Activated T-cell treated with anti-CD3 and anti-CD28 coated beads, Interleukin-2, amount 50 U/mL, for 1 hour (primary cell): ENCODE data around the gene MTHFR.
A peak's percentile ranks its signal among the peaks of the same experiment; 100 is the strongest.

Experiments
- DNase-seq: peaks from one replicate; pipeline ENCODE4 v3.0.0-alpha.2; 2020

Gene MTHFR

DNA sequence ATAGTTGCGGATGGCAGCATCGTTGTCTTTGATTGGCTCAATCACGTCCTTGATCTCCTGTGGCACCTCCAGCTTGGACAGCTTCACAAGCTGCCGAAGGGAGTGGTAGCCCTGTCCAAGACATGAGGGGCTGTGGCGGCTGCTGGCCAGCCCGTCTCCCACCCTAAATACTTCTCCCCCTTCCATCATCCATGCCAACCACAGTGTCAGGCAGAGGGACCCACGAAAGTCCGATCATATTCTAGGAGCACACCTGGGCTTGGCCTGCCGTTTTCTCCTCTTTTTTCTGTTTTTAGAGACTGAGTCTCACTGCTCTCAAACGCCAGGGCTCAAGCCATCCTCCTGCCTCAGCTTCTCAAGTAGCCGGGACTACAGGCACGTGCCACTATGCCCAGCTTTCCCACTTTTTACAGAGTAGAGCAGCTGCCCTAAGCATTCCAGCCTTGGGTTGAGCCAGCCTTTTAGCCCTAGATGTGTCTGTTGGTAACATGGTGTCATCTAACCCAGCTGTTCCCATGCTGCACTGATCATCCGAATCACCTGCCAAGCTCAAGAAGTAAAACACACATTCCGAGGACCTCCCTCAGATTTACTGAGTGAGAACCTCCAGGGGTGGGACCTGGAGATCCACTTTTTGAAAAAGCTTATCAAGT is 10.4 kb downstream of the MTHFR start:
- DNase-seq = no peak

DNA sequence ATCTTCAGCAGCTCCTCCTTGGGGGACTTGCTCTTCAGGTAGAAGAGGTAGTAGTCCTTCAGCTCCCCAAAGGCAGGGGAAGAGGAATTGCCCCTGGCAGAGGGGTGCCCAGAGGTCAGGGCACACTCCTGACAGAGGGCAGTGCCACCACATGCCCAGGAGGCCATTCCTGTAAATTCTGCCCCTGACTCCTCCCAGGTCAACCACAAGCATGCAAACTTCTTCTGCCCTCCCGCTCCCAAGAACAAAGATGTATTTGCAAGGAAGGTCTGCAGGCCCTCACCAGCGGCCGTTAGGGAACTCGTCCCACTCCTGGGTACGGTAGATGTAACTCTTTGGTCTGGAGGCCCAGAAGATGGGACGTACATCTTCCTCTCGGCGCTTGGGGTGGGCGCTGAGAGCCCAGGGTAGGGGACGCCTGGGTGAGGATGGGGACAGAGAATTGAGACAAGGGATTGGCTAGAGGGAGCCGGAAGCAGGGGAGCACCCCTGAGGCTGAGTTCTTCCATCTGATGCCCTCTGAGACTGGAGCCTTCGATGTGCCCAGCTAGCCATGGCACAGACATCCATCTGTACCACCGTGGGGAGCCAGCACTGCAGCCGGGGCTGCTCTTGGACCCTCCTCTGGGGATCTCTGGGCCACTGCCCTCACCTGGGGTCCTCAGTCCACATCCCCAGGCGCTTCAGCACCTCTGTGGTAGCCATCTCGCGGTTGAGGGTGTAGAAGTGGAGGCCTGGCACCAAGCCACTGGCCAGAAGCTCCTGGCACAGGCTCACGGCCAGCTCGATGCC is 11.1 kb downstream of the MTHFR start:
- DNase-seq = no peak

DNA sequence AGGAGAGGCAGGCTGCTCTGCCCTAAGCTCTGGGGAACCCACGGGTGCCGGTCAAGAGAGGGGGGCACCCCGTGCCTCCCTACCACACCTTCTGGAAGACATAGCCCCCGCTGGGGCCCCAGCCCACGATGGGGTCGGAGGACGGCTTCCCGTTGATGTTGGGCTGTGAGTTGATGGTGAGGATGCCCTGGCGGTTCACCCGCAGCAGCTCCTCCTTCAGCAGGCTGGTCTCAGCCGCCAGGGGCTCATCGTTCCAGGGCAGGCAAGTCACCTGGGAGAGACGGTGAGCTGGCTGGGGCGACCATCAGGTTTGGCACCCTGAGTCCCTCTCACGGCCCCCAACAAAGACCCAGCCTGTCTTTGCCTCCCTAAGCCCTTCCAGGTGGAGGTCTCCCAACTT is 11.9 kb downstream of the MTHFR start:
- DNase-seq = no peak

DNA sequence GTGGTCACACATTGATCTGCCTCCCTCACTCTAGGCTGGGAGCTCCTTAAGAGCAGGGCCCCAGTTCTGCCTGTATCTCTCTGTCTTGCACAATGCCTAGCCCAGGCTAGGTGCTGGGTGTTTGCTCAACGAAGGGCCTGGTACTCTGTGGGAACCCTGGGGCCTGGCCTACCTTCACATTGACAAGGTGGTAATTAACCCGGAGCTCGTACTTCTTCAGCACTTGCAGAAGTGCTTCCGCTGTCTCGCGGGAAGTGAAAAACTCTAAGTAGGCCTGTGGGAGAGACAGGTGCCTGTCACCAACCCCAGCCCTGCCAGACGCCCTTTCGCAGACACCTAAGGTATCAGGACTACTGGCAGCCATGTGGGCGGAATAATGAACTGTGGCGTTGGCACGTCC is 13.7 kb downstream of the MTHFR start:
- DNase-seq = no peak

DNA sequence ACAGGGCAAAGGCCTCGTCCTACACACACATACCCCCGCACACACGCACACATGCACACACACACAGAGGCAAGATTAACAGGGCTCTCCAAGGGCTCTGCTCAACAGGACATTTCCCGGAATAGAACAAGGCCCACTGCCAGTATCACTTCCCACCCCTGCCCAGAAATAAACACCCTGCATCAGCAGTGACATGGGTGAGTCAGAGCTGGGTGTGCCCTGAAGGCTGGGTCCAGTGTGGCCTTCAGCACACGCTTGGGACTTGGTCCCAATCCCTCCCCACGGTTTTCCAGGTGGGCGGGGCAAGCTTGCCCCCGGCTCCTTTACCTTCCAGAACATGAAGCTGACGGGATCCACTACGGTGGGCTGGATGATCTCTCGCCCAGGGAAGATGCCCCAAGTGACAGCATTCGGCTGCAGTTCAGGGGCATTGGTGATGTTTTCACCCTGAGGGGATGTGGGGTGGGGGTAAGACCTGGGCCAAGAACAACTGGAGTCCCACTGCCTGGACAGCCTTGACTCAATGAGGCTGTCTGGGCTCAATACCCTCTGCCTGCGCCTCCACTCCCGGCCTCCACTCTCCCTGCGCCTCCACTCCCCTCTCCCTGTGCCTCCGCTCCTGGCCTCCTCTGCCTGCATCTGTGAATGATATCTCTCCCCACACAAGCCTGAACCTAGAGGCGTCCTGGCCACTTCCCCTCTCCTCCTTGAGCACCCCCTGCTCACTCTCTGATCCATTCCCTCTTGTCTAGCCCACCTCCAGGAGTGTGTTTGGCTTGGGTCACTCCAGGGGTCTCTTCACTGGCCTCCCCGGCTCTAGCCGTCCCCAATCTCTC is 14.7 kb downstream of the MTHFR start:
- no peak for DNase-seq

DNA sequence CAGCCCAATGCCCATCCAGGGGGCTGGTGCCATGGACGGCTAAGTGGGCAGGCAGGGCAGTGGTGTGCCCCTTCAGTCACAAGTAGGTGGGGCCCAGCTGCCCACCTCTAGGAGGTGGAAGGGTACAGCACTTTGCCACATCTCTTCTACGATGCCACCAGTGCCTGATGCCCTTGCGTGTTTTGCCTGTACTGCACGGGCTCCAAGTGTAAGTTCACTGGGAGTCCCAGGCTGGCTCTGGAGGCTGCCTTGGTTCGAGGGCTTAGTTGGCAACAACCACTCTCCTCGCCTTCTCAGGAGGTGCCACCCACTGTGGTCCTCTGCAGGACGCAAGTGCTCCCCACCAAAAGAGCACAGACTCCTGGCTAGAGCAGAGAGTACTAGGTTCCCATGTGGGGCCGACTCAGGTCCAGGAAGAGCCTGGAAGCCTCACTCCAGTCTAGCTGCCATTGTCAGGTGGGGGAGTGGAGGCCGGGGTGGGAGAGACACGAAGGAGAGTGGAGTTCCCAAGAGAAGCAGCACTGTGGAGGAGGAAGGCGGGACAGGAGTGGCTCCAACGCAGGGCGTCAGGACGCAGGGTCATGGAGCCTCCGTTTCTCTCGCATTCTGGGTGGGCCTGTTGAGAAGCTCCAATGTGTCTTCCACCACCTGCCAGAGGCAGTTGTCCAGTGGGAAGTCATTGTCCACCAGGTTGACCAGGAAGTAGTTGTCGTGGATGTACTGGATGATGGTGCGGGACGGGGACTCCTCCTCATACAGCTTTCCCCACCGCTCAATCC is 15.5 kb downstream of the MTHFR start:
- no peak for DNase-seq

DNA sequence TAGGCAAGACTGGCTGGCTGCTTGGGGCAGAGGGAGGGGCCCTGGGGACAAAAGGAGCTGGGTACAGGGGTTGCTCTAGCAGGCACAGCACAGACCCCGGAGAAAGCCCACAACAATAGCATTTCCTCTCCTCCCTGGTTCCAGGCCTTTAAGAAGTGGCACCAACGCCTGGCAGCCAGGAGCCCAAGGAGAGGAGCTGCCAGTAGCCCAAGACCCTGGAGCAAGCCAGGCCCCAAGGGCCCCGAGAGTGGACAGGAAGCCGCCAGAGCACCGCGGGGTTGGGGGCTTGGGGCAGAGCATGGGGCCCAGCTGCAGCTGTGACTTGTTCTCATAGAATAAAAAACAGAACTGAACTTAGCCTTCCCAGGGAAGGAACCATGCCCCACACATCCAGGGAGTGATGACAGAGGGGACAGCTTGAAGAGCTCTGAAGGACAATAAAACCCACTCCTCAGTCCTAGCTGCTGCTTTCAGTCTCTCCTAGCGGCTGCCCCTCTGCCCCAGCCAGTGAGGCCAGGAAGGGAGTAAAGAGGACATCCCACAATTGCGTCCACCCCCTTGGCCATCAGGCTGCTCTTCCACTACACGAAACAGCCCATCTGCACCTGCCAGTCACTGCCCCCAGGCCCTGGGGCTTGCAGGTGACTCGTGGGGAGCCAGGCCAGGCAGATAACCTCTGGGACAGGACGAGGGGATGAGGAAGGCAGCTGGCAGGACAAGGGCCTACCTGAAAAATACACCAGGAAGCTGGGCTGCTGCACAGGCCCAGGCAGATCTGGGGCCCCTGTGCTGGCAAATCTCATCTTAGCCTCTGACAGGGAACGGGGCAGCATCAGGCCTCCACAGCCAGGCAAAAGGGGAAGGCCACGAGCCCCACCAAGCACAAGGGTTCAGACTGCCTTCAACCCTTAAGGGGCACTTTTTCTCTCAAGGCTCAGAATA is 16.4 kb downstream of the MTHFR start:
- no peak for DNase-seq

DNA sequence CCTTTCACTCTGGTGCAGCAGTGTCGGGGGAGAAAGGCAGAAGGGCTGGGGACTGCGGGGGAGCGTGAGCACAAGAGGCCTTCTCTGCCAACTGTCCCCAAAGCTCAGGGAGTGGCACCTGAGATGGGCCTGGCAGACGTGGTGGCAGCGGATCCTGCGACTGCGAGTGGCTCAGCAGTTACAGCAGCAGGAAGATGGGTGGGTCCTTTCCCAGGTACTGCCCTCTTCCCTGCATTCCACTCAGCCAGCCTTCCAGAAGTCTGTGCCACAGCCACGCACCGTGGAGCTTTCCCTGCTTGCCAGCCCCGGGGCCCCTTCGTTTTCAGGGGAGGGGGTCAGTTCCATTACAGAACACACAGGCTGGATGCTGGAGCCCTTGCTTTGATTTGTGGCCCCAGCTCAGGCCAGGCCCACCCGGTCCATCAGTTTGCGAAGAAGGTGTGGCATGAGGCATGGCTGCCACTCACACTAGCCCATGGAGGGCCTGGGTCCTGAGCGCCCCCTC is 17.2 kb downstream of the MTHFR start:
- DNase-seq = no peak

DNA sequence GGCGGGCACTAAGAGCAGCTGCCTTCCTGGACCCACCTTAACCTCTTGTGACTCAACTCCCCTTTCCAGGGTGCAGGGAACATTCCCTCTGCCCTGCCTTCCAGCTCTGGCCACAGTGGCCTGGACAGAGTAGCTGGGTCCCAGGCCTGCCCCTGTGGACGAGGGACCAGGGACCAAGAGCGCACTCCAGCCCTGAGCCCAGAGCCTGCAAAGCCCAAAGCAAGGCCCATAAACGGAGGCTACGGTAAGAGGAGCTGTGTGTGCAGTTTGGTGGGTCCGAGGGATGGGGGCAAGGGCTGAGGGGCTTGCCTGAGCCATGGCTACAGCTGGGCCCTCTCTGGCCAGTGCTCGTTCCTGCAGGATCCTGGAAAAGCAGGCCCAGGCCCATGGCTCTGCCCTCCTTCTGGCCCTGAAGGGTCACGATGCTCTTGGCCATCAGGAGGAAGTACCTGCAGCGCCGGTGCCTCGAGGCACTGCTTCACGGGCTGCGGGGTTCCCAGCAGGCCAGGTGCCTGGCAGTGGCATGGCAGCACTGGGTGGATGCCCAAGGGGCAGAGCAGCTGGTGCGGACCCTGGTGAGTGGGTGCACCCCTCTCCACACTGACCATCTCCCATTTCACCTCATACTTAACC is 17.8 kb downstream of the MTHFR start:
- DNase-seq = no peak

DNA sequence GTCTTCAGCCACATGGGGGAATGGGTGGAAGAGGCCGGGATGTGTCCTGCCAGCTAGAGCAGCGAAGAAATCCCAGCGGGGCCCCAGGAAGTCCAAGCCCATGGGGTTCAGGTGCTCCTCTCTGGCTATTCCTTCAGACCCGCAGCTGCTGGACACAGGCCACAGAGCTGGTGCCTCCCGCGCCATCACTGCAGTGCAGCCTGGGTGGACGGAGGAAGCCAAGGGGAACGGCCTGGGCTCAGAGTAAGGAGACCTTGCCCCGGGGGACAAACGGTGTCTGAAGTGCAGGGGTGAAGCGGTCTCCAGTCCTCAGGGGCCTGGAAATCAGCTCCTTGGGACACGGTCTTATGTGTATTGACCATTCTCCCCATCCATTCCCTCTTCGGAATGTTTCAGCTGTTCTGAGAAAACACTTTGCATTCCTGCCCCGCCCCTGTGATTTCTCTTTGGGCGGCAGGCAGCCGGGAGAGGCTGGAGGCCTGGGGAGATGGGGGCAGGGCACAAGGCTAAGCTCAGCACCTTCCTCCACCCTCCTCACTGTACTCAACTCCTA is 18.4 kb downstream of the MTHFR start:
- no peak for DNase-seq

DNA sequence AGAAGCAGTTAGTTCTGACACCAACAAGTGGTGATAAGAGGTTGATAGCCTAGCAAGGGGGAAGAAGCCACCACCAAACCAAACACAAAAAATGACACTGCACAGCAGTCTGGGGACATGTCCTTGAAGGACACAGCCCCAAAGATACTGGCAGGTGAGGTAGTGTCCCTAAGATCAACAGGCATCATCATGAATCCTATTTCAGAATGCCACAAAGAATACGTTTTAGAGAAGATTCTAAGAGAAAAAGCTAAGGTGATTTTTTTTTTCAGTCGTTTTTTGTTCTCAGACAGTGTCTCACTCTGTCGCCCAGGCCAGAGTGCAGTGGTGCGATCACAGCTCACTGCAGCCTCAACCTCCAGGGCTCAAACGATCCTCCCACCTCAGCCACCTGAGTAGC is 19.6 kb downstream of the MTHFR start:
- no peak for DNase-seq

DNA sequence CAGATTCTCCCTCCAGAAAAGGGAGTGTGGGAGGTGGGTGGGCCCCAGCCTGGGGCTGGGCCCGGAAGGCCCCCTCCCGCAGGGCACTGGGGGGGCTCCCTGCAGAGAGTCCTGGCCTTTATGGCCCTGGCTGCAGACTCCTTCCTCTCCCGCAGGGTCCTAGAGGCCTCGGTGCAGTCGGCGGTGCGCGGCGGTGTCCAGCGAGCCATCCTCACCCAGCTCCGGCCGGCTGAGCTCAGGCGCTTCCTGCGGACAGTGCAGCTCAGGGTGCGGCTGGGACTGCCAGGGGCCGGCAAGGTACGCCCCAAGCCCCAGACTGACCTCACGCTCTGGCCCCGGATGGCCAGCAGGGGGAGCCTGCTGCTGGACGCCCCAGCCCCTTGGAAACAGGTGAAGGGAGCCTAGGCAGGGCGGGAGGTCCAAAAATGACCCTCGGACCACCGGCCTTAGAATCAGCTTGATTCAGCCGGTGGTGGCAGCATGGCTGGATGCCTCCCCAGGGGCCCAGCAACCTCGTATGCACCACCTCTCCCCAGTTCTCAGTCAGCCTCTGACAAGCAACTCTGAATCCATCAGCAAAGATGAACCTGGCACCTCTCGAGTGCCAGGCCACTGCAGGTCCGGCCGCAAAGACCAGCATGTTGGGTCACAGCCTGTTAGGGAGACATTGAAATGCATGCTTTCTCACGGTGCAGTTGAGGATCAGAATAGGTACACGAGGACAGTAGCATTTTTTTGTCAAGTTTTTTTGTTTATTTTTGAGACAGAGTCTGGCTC is 20.6 kb downstream of the MTHFR start:
- DNase-seq = peak; percentile 55

DNA sequence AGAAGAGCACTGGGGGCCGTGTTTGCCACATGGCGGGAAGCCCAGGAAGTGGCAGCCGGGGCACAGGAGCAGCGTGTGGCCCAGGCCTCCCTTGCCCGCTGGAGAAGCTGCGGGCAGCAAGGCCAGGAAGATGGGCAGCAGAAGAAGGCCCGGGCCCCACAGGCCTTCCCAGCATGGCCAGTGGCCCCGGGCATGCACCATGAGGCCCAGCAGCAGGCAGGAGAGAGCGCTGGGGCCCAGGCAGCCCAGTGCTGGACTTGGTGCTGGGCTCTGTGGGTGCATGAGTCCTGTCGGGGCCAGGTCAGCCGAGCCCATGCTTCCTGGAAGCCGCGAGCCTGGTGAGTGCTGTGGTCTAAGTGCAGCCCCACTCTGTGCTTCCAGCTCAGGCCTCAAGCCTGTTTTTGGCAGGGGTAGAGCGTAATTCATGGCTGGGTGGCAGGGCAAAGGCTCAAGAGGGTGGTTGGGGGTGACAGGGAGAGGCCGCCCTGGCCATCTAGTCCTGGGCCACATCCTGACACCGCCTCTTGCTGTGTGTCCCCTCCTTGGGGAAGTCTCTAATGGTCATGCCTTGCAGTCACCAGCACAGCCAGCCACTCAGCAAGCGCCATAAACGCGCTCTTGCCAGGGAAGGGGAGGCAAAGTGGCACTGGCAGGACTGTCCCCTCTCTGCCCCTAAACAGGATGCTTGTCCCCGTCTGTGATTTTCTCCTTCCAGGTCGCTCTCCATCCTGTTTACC is 21.3 kb downstream of the MTHFR start:
- no peak for DNase-seq

DNA sequence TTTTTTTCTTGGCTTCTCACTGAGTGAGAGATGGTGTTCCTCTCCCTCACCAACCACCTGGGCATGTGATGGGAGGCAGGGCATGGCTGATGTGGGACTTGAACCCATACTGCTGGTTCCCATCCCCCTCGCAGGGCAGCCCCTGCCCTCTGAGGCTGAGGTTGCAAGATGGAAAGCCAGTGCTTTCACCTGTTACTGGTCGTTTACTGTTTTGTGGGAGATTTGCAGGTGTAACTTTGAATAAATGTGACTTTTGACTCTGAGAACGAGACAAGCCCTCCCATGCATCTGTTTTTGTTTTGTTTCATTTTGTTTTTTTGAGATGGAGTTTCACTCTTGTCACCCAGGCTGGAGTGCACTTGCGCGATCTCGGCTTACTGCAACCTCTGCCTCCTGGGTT is 22.2 kb downstream of the MTHFR start:
- no peak for DNase-seq

DNA sequence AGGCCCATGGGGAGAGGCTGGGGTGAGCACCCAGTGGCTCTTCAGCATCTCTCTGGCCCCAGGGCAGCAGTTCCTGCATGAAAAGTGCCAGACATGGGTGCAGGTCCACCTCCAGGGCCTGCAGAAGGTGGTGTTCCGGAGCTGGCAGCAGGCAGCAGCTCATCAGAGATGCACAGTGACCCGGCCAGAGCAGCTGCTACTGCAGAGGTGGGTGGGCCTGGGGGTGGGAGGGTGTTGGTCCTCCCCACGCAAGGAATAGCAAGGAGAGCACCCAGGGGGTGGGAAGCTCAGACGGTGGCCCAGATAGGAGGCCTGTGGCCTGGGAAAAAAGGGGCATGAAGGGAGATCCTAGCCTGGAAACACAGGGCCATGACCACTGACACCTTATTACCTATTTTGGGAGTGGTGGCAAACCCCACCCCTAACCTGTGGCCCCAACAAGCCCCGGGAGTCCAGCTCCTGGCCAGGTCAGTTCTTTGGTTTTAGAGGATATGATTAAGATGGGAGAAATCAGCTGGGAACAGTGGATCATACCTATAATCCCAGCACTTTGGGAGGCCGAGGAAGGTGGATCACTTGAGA is 23.5 kb downstream of the MTHFR start:
- DNase-seq = no peak

DNA sequence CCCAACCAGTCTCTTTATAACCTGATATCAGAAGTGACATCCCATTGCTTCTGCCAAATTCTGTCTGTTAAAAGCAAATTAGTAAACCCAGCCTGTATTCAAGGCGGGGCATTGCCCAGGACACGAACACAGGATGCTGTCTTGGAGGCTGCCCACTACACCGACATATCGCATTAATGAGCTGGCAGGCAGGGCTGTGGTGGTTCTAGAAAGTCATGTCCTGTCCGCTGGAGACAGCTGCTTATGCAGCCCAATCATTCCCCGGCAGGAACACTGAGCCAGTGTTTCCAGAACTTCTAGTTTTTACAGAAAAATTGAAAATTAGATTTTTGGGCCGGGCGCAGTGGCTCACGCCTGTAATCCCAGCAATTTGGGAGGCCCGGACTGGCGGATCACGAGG is 24.5 kb downstream of the MTHFR start:
- DNase-seq = no peak

DNA sequence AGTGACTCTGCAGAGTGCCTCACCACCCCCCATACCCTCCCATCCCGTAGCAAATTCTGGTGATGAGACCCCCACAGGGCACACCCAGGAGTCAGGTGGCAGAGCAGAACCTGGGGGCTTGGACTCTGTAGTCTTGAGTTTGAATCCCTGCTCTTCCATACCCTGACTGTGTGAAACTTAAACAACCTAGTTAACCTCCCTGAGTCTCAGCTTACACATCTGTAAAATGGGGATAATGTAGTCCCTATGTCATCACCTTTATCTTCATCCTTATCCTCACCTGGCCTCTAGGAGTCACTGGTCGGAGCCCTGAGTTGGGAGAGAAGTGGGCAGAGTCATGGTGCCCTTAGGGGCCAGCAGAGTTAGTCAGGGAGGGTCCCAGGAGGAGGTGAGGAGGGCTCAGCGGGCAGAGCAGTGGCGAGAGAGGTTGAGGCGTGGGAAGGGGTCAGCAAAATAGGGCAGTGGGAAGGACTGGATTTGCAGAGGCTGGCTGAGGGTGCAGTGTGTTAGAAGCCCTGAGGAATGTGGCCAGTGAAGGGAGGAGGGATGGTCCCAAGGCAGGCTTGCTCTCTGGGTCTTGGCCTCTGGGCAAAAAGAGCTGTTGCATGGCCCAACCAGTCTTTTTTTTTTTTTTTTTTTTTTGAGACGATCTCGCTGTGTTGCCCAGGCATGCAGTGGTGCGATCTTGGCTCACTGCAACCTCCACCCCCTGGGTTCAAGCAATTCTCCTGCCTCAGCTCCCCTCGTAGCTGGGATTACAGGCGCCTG is 25.2 kb downstream of the MTHFR start:
- no peak for DNase-seq
